Measurements from ENCODE around the gene EFHC1.

The EFHC1 gene

GRCh38 chr6:52543262-52543661 is 123.1 kb downstream of the EFHC1 start:
- no peak for DNase-seq

GRCh38 chr6:52543729-52544601 is 123.8 kb downstream of the EFHC1 start:
- no peak for DNase-seq

- DNase-seq: no peak
Measured at GRCh38 chr6:52544602-52545405, 124.7 kb downstream of the EFHC1 start.

- no peak for DNase-seq
Measured at GRCh38 chr6:52545406-52546119, 125.4 kb downstream of the EFHC1 start.

- DNase-seq: no peak
Measured at GRCh38 chr6:52546192-52546591, 126.0 kb downstream of the EFHC1 start.

- DNase-seq: no peak
Measured at GRCh38 chr6:52546678-52547077, 126.5 kb downstream of the EFHC1 start.

- DNase-seq: no peak
Measured at GRCh38 chr6:52547647-52548352, 127.7 kb downstream of the EFHC1 start.

- DNase-seq: no peak
Measured at GRCh38 chr6:52548353-52548713, 128.2 kb downstream of the EFHC1 start.

GRCh38 chr6:52548999-52549398 is 128.9 kb downstream of the EFHC1 start:
- DNase-seq: no peak

- no peak for DNase-seq
Measured at GRCh38 chr6:52549428-52549827, 129.3 kb downstream of the EFHC1 start.

- no peak for DNase-seq
Measured at GRCh38 chr6:52550014-52550575, 130.0 kb downstream of the EFHC1 start.

- DNase-seq: no peak
Measured at GRCh38 chr6:52550870-52551269, 130.7 kb downstream of the EFHC1 start.

- no peak for DNase-seq
Measured at GRCh38 chr6:52551483-52552277, 131.5 kb downstream of the EFHC1 start.

GRCh38 chr6:52552278-52552643 is 132.1 kb downstream of the EFHC1 start:
- DNase-seq: no peak

GRCh38 chr6:52553158-52553557 is 133.0 kb downstream of the EFHC1 start:
- no peak for DNase-seq

- DNase-seq: no peak
Measured at GRCh38 chr6:52553719-52554118, 133.6 kb downstream of the EFHC1 start.

- DNase-seq: no peak
Measured at GRCh38 chr6:52554684-52555280, 134.6 kb downstream of the EFHC1 start.

- no peak for DNase-seq
Measured at GRCh38 chr6:52555518-52556233, 135.5 kb downstream of the EFHC1 start.

- DNase-seq: no peak
Measured at GRCh38 chr6:52557389-52558265, 137.5 kb downstream of the EFHC1 start.

Measured in CD4-positive, alpha-beta T cell treated with Interferon alpha-2 for 1 hour (primary cell).